GM12878 (cell line): Measurements from ENCODE around the gene ARHGAP26. TPM values are rescaled to one million over a fixed set of nuclear protein-coding genes. Genes with fewer than 3 reads are reported as not detected.

Experiments used
- ATAC-seq: fragments of 200-7000 bp; cut with Tn5 transposase; 3 replicates; pipeline ENCODE4 v1.9.1; 2020; ENCODE audit warnings: mild to moderate bottlenecking, moderate library complexity
- BruUV-seq: library from RNA; stranded (reverse); fragments of 400-500 nt; replicated peaks from 2 replicates; lab custom pipeline; 2021; lab: Mats Ljungman, UMichigan
- CTCF ChIA-PET: fragments of 300-600 bp; sonication (Branson Sonifier 250); formaldehyde crosslinking; extraction: SDS; loops from one replicate; lab custom pipeline; 2021; ENCODE audit warnings: inconsistent platforms; lab: Yijun Ruan, JAX
- POLR2A ChIA-PET: fragments of 350-600 bp; formaldehyde crosslinking; extraction: SDS; loops from one replicate; lab custom pipeline; 2021; ENCODE audit warnings: inconsistent platforms; lab: Charles Lee
- RAD21 ChIA-PET: fragments of 300-600 bp; sonication (Branson Sonifier 250); formaldehyde crosslinking; loops from one replicate; lab custom pipeline; 2023; ENCODE audit warnings: antibody characterized with exemption; ENCODE audit not compliant: unreplicated experiment; lab: Charles Lee
- SMC1A ChIA-PET: fragments of 300-600 bp; sonication (Branson Sonifier 250); formaldehyde crosslinking; loops from one replicate; lab custom pipeline; 2023; ENCODE audit not compliant: unreplicated experiment, uncharacterized antibody; lab: Charles Lee
- DNase-seq: peaks from one replicate; pipeline ENCODE4 v3.0.0-alpha.2; 2011; ENCODE audit warnings: low read depth, low spot score
- FAIRE-seq: peaks from 3 replicates; lab custom pipeline; 2011; peaks lifted over from hg19 to GRCh38; lab: Jason Lieb, UNC
- H2AFZ ChIP-seq: 2 replicates; pipeline ENCODE4 v1.6.0; 2011; ENCODE audit warnings: low read depth, low read length, control low read depth; ENCODE audit not compliant: control insufficient read depth
- H3K27ac ChIP-seq: 2 replicates; pipeline ENCODE4 v1.5.1; 2011; ENCODE audit warnings: control low read depth; ENCODE audit not compliant: control insufficient read depth, insufficient read depth
- H3K27me3 ChIP-seq, 2 experiments: replicated peaks in 1 of 2; 2 replicates each; pipeline versions ENCODE4 v1.6.0 to v1.6.1; 2011; ENCODE audit warnings: low read length in 1 of 2; ENCODE audit not compliant: control insufficient read depth in 2 of 2, insufficient read depth in 2 of 2
- H3K36me3 ChIP-seq, 2 experiments: 2 replicates each; pipeline ENCODE4 v1.5.1; 2011; ENCODE audit warnings: low read length in 1 of 2; ENCODE audit not compliant: control insufficient read depth in 2 of 2, insufficient read depth in 2 of 2
- H3K4me1 ChIP-seq: 2 replicates; pipeline ENCODE4 v1.6.1; 2011; ENCODE audit warnings: mild to moderate bottlenecking, low read length, moderate library complexity, mixed read lengths; ENCODE audit not compliant: control insufficient read depth, insufficient read depth
- H3K4me2 ChIP-seq: 2 replicates; pipeline ENCODE4 v1.6.0; 2011; ENCODE audit warnings: control low read depth; ENCODE audit not compliant: control insufficient read depth, insufficient read depth
- H3K4me3 ChIP-seq: fragments of 200-600 bp; sonication (generic); 2 replicates; pipeline ENCODE4 v1.5.1; 2016
- H3K79me2 ChIP-seq: 2 replicates; pipeline ENCODE4 v1.6.0; 2011; ENCODE audit warnings: low read length; ENCODE audit not compliant: control insufficient read depth, insufficient read depth
- H3K9ac ChIP-seq: 2 replicates; pipeline ENCODE4 v1.8.0; 2011; ENCODE audit warnings: low read length, control low read depth, mixed read lengths; ENCODE audit not compliant: control insufficient read depth, insufficient read depth
- H3K9me3 ChIP-seq: replicated peaks from 3 replicates; pipeline ENCODE4 v1.5.1; 2011; ENCODE audit warnings: mild to moderate bottlenecking, low read length; ENCODE audit not compliant: control insufficient read depth, insufficient read depth
- H4K20me1 ChIP-seq: 2 replicates; pipeline ENCODE4 v1.6.0; 2011; ENCODE audit not compliant: control insufficient read depth, insufficient read depth
- CHD2 ChIP-seq: IDR thresholded peaks from 2 replicates; pipeline ENCODE4 v1.6.1; 2011; ENCODE audit warnings: low read depth, low read length, improper control_type of control experiment, borderline replicate concordance
- EZH2 ChIP-seq: IDR thresholded peaks from 2 replicates; pipeline ENCODE4 v1.6.1; 2012; ENCODE audit warnings: low read depth, mild to moderate bottlenecking, control low read depth, inconsistent platforms, low read length, borderline replicate concordance; ENCODE audit not compliant: control insufficient read depth
- GABPA ChIP-seq: IDR thresholded peaks from 2 replicates; pipeline ENCODE4 v1.6.1; 2014; ENCODE audit warnings: antibody characterized with exemption, low read depth, mild to moderate bottlenecking, inconsistent platforms
- MTA2 ChIP-seq: fragments of 450-650 bp; IDR thresholded peaks from 2 replicates; pipeline ENCODE4 v1.6.1; 2016; ENCODE audit warnings: low read depth, mild to moderate bottlenecking, moderate library complexity
- NFIC ChIP-seq: IDR thresholded peaks from 2 replicates; pipeline ENCODE4 v1.6.1; 2012; ENCODE audit warnings: low read depth, mild to moderate bottlenecking, inconsistent platforms, low read length, moderate library complexity
- NFYA ChIP-seq: IDR thresholded peaks from 2 replicates; pipeline ENCODE4 v1.6.1; 2011; ENCODE audit warnings: low read depth, mild to moderate bottlenecking, low read length, improper control_type of control experiment, borderline replicate concordance
- ZNF207 ChIP-seq: fragments of 450-650 bp; IDR thresholded peaks from 2 replicates; pipeline ENCODE4 v1.6.1; 2014; ENCODE audit warnings: antibody characterized with exemption, mild to moderate bottlenecking, borderline replicate concordance
- WGBS: methylation state at CpG from one replicate; pipeline ENCODE4 v1.1.6; 2016; ENCODE audit warnings: low lambda C conversion rate; ENCODE audit not compliant: insufficient replicate concordance, insufficient coverage; ENCODE audit errors: missing lambda C conversion rate; 5-methylcytosine and 5-hydroxymethylcytosine counted together
- in situ Hi-C: fragments of 300-500 bp; cut with MboI; formaldehyde crosslinking; loops from 9 replicates; pipeline ENCODE4 v1.14.3; 2018; ENCODE audit warnings: mixed read lengths
- intact Hi-C: fragments of 100-400 bp; cut with micrococcal nuclease; formaldehyde crosslinking; loops from one replicate; pipeline ENCODE4 v1.14.2; 2022; ENCODE audit not compliant: unreplicated experiment
- polyA plus RNA-seq, 11 experiments: library from polyadenylated mRNA; depleted of rRNA in 4 of 11; unstranded in 6 of 11; stranded (reverse) in 5 of 11; fragments of >200 nt; fragmentation: Nextera tagmentation in 4 of 11; fragmentation: Illumina TruSeq in 1 of 11; extraction: Ambion mirVana in 4 of 11; extraction: Trizol in 1 of 11; gene quantifications; 1 replicate in 1 of 11; 2 replicates in 10 of 11; pipeline versions ENCODE4 v1.2.1 to v1.2.3, GENCODE V29; 2011 to 2016; ENCODE audit warnings: inconsistent platforms in 2 of 11, missing spikeins in 2 of 11, low read depth in 1 of 11
- total RNA-seq, 4 experiments: library from RNA; depleted of rRNA in 3 of 4; stranded (reverse); fragments of >200 nt in 3 of 4; fragmentation: Illumina TruSeq in 1 of 4; extraction: Trizol in 1 of 4; gene quantifications; 2 replicates each; pipeline versions ENCODE4 v1.2.1 to v1.2.3, GENCODE V29; 2013 to 2021
- TF ChIP-seq, protein P1 (sequence below): IDR thresholded peaks from 2 replicates; pipeline ENCODE4 v1.6.1; 2012; ENCODE audit warnings: mild to moderate bottlenecking, low read depth, low read length
- TF ChIP-seq, protein P2 (sequence below): IDR thresholded peaks from 2 replicates; pipeline ENCODE4 v1.6.1; 2011; ENCODE audit warnings: borderline replicate concordance, low read depth, mild to moderate bottlenecking, moderate library complexity, low read length; ENCODE audit not compliant: insufficient read depth, poor library complexity, severe bottlenecking
- TF ChIP-seq, protein P3 (sequence below): IDR thresholded peaks from 2 replicates; pipeline ENCODE4 v1.6.1; 2012; ENCODE audit warnings: improper control_type of control experiment, low read depth, low read length; ENCODE audit not compliant: insufficient replicate concordance

Gene ARHGAP26
- total and polyA plus RNA-seq, 10 of the 15 experiments (the other 5 are each of a cell fraction or from before 2014, with no cell fraction given), result 9.4 to 41.5 (median 19.3) TPM

DNA sequence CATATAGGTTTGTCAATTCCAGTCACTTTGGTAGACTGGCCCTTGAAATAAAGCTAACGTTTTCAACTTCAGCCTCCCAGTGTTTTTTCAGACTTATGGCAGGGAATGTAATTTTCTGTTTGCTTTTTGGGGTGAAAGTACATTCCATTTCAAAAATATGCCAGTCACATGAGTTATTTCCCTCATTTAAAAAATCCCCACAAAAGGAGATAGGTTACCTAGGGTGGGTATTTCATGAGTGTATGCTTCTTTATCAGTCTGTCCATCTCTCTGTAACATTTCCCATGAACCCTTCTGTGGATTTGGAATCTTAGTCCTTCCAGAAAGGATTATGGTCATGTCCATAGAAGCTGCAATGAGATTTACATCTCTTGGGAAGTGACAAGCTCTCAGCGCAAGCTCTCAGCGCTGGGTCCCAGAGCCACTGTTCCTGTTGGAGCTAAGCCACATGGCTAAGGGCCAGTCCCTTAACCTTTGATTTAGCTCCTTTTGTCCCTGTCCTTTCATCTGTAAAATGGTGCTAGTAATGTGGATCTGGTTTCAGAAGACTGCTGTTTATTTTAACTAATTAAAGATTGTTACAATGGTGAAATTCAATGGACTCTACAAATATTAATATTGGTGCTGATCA lies 338.4 kb downstream of the ARHGAP26 start (continued):
- TF ChIP-seq, protein P1, sequence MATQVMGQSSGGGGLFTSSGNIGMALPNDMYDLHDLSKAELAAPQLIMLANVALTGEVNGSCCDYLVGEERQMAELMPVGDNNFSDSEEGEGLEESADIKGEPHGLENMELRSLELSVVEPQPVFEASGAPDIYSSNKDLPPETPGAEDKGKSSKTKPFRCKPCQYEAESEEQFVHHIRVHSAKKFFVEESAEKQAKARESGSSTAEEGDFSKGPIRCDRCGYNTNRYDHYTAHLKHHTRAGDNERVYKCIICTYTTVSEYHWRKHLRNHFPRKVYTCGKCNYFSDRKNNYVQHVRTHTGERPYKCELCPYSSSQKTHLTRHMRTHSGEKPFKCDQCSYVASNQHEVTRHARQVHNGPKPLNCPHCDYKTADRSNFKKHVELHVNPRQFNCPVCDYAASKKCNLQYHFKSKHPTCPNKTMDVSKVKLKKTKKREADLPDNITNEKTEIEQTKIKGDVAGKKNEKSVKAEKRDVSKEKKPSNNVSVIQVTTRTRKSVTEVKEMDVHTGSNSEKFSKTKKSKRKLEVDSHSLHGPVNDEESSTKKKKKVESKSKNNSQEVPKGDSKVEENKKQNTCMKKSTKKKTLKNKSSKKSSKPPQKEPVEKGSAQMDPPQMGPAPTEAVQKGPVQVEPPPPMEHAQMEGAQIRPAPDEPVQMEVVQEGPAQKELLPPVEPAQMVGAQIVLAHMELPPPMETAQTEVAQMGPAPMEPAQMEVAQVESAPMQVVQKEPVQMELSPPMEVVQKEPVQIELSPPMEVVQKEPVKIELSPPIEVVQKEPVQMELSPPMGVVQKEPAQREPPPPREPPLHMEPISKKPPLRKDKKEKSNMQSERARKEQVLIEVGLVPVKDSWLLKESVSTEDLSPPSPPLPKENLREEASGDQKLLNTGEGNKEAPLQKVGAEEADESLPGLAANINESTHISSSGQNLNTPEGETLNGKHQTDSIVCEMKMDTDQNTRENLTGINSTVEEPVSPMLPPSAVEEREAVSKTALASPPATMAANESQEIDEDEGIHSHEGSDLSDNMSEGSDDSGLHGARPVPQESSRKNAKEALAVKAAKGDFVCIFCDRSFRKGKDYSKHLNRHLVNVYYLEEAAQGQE, result no peak
- no peak for TF ChIP-seq GABPA

DNA sequence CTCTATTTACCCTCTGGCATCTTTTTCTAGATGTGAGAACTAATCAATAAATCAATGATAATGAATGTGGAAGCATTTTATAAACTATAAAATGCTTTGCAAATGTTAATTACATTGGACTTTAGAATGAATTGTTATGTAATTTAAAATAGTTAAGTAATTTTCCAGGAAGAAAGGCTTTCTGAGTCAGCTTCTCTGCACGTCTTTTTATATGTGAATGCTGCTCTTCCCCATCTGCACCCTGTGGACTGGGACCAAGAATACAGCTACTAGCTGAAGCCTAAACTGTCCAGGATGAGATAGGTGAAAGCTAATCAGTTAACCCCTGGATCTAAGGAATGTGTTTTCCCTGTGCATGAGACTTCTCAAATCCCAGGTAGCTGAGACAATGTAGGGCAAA lies 340.4 kb downstream of the ARHGAP26 start:
- H3K9ac ChIP-seq, result no peak overlapping the region
- H3K36me3 ChIP-seq, result no peaks in the 10 kb centered on the region; a peak in 1 of 4 replicates
- no peak overlapping the region for H2AFZ ChIP-seq
- H4K20me1 ChIP-seq, result no peaks in the 10 kb centered on the region
- WGBS, result 100% methylated on average over 1 of the region's 1 CpG
- no peak overlapping the region for H3K4me2 ChIP-seq
- no peak for ATAC-seq
- DNase-seq, result no peak
- no TSS peak for BruUV-seq
- FAIRE-seq, result no peak
- H3K27ac ChIP-seq, result no peak overlapping the region
- no peaks in the 10 kb centered on the region for H3K9me3 ChIP-seq
- intact Hi-C loops (loop anchor here (10.0 kb wide), 1 partner anchor 186 kb away; no protein-coding TSS in a partner anchor), in situ Hi-C loops (no loop called here)
- CTCF ChIA-PET, result interaction anchor here (1.0 to 3.8 kb wide), 7 partner anchors 9 to 89 kb away, joined by 3 to 21 read pairs (median 4); no protein-coding TSS in a partner anchor
- H3K79me2 ChIP-seq, result no peaks in the 10 kb centered on the region; the same call in none of the 2 replicates
- peaks cover 17% of the 10 kb centered on the region for H3K4me1 ChIP-seq
- no peaks in the 10 kb centered on the region for H3K27me3 ChIP-seq
- SMC1A ChIA-PET, result interaction anchor here (0.8 to 20.0 kb wide), 9 partner anchors 11 to 109 kb away, joined by 3 to 271 read pairs (median 5); no protein-coding TSS in a partner anchor
- H3K4me3 ChIP-seq, result no peak overlapping the region
- RAD21 ChIA-PET, result interaction anchor here (1.3 to 4.2 kb wide), 5 partner anchors 9 to 95 kb away, joined by 4 to 13 read pairs (median 5); no protein-coding TSS in a partner anchor
- POLR2A ChIA-PET, result interaction anchor here (0.6 to 1.4 kb wide), 5 partner anchors 8 to 90 kb away, joined by 3 to 4 read pairs (median 3); no protein-coding TSS in a partner anchor
- TF ChIP-seq CHD2, result no peak
- TF ChIP-seq, protein P2, sequence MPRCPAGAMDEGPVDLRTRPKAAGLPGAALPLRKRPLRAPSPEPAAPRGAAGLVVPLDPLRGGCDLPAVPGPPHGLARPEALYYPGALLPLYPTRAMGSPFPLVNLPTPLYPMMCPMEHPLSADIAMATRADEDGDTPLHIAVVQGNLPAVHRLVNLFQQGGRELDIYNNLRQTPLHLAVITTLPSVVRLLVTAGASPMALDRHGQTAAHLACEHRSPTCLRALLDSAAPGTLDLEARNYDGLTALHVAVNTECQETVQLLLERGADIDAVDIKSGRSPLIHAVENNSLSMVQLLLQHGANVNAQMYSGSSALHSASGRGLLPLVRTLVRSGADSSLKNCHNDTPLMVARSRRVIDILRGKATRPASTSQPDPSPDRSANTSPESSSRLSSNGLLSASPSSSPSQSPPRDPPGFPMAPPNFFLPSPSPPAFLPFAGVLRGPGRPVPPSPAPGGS, result no peak
- TF ChIP-seq NFIC, result no peak
- no peak for TF ChIP-seq NFYA
- TF ChIP-seq, protein P3, sequence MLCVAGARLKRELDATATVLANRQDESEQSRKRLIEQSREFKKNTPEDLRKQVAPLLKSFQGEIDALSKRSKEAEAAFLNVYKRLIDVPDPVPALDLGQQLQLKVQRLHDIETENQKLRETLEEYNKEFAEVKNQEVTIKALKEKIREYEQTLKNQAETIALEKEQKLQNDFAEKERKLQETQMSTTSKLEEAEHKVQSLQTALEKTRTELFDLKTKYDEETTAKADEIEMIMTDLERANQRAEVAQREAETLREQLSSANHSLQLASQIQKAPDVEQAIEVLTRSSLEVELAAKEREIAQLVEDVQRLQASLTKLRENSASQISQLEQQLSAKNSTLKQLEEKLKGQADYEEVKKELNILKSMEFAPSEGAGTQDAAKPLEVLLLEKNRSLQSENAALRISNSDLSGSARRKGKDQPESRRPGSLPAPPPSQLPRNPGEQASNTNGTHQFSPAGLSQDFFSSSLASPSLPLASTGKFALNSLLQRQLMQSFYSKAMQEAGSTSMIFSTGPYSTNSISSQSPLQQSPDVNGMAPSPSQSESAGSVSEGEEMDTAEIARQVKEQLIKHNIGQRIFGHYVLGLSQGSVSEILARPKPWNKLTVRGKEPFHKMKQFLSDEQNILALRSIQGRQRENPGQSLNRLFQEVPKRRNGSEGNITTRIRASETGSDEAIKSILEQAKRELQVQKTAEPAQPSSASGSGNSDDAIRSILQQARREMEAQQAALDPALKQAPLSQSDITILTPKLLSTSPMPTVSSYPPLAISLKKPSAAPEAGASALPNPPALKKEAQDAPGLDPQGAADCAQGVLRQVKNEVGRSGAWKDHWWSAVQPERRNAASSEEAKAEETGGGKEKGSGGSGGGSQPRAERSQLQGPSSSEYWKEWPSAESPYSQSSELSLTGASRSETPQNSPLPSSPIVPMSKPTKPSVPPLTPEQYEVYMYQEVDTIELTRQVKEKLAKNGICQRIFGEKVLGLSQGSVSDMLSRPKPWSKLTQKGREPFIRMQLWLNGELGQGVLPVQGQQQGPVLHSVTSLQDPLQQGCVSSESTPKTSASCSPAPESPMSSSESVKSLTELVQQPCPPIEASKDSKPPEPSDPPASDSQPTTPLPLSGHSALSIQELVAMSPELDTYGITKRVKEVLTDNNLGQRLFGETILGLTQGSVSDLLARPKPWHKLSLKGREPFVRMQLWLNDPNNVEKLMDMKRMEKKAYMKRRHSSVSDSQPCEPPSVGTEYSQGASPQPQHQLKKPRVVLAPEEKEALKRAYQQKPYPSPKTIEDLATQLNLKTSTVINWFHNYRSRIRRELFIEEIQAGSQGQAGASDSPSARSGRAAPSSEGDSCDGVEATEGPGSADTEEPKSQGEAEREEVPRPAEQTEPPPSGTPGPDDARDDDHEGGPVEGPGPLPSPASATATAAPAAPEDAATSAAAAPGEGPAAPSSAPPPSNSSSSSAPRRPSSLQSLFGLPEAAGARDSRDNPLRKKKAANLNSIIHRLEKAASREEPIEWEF, result no peak
- TF ChIP-seq MTA2, result no peak
- no peak for TF ChIP-seq ZNF207
- TF ChIP-seq EZH2, result no peak
